ENCODE measurements around the gene FATE1.

DNA sequence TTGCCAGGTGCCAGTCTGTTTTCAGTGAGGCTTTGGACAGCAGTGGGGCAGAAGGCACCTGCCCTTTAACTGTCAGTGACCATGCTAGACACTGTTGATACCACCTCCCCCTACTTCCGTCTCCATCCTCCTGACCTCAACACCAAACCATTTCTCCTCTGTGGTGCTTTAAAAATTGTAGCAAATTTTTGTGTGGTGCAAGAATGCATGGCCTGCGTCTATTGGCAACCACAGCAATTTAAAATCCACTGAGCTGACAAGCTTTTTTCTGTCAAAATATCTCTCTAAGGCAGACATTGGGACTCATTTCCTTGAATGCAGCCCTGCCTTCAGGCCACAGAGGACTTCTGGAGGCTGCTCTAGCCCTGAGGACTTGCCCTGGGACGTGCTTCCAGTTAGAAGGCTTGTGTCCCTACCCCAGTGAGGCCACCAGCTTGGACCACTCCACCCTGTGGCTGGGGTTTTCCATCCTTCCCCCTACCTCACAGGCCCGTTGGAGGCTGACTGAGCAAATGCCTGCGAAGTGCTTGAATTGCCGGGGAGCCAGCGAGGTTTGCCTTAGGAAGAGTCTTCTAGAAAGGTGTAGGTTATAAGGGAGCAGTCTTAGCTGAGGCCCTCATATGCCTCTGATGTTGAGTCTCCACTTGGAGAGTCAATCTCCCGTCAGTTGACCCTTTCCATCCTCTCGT, 13.7 kb upstream of the FATE1 start:
- TF ChIP-seq, protein P1, sequence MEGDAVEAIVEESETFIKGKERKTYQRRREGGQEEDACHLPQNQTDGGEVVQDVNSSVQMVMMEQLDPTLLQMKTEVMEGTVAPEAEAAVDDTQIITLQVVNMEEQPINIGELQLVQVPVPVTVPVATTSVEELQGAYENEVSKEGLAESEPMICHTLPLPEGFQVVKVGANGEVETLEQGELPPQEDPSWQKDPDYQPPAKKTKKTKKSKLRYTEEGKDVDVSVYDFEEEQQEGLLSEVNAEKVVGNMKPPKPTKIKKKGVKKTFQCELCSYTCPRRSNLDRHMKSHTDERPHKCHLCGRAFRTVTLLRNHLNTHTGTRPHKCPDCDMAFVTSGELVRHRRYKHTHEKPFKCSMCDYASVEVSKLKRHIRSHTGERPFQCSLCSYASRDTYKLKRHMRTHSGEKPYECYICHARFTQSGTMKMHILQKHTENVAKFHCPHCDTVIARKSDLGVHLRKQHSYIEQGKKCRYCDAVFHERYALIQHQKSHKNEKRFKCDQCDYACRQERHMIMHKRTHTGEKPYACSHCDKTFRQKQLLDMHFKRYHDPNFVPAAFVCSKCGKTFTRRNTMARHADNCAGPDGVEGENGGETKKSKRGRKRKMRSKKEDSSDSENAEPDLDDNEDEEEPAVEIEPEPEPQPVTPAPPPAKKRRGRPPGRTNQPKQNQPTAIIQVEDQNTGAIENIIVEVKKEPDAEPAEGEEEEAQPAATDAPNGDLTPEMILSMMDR (conservative IDR thresholded peaks at IDR 0.05) = no peak
- TF ChIP-seq ZFX (IDR thresholded peaks at IDR 0.05) = no peak

All from C4-2B (cell line).